Mucosa of stomach (tissue), 1 donor: ENCODE measurements around the gene OAF.

ENCODE experiments used
- H3K27me3 ChIP-seq: one replicate; pipeline ENCODE4 v1.7.0; 2013; ENCODE audit warnings: mild to moderate bottlenecking, low read length; ENCODE audit not compliant: control insufficient read depth, insufficient read depth
- H3K36me3 ChIP-seq: one replicate; pipeline ENCODE4 v1.7.0; 2013; ENCODE audit warnings: low read length; ENCODE audit not compliant: control insufficient read depth, insufficient read depth
- H3K4me1 ChIP-seq: one replicate; pipeline ENCODE4 v1.7.0; 2013; ENCODE audit warnings: mild to moderate bottlenecking, low read length; ENCODE audit not compliant: control insufficient read depth, insufficient read depth
- H3K4me3 ChIP-seq: one replicate; pipeline ENCODE4 v1.7.0; 2013; ENCODE audit warnings: low read length
- H3K9ac ChIP-seq: one replicate; pipeline ENCODE4 v1.7.0; 2013; ENCODE audit warnings: mild to moderate bottlenecking, low read length, moderate library complexity
- H3K9me3 ChIP-seq: one replicate; pipeline ENCODE4 v1.7.0; 2013; ENCODE audit warnings: mild to moderate bottlenecking, low read length, moderate library complexity; ENCODE audit not compliant: control insufficient read depth
- donor health status: Pancreatic carcinoma.

Gene OAF

DNA sequence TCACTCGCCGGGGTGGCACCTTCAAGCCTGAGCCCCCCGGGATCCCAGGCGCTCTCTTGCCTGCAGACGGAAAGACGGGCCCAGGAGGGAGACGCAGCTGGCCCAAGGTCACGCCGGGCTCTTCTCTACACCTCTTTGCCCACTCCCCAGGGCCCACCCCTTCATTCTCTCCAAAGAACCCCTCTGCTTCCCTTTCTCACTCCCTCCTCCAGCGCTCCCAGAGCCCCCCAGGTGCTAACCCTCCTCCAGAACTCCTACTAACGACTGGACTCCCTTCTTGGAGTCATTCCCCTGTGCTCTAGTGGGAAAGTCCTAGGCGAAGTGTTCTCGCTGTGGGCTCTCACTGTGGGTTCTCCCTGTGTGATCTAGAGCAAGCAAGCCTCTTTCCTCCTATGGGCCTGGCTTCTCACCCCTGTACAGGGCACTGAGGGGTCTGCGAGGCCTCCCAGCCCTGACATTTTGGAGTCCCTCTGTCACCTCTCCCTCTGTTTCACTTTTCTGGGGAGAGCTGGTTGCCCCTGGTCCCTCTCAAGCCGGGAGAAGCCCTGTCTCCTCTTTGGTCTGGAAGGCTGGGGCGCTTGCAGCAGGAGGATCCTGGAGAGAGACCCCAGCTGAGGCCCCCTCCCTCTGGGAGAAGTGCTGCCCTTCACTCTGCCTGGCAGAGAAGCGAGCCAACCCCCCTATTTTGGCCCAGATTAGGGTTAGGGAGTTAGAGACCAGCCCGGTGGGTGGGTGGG is 858 bp downstream of the OAF start:
- Histone ChIP-seq H3K9me3 (no peaks in the 10 kb centered on the region), H3K27me3 (no peaks in the 10 kb centered on the region), H3K4me1 (peaks cover 39% of the 10 kb centered on the region), H3K36me3 (no peaks in the 10 kb centered on the region), H3K9ac (peak overlapping the region; percentile 84), H3K4me3 (peak overlapping the region; percentile 53)

DNA sequence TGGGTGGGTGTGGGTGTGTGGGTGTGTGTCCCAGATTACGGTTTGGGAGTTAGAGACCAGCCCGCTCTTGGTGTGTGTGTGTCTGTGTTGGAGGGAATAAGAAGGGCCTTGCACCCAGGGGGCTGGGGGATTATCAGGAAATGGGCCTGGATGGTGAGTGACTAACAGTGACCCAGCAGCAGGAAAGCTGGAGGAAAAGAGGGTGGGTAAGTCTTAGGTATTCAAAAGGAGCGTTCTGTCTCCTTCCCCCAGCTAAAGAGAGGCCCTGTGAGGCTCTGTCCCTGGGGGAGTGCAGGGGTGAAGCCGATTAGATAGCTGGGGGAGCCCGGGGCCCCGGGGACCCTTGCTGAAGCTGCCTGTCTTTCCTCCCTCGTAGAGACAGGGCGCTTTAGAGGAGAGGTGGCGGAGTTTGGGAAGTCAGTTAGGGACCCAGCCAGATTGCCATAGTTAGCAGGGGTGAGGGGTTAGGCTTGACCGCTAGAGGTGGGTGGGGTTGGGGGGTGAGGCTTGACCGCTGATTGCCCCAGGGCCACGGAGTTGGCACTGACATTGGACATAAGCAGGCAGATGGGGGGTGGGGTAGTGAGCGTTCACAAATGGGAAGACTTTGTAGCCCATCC is 1.5 kb downstream of the OAF start:
- no peaks in the 10 kb centered on the region for H3K27me3 ChIP-seq
- H3K4me3 ChIP-seq: peak overlapping the region; percentile 18
- H3K9ac ChIP-seq: peak overlapping the region; percentile 37
- no peaks in the 10 kb centered on the region for H3K9me3 ChIP-seq
- peaks cover 39% of the 10 kb centered on the region for H3K4me1 ChIP-seq
- no peaks in the 10 kb centered on the region for H3K36me3 ChIP-seq

DNA sequence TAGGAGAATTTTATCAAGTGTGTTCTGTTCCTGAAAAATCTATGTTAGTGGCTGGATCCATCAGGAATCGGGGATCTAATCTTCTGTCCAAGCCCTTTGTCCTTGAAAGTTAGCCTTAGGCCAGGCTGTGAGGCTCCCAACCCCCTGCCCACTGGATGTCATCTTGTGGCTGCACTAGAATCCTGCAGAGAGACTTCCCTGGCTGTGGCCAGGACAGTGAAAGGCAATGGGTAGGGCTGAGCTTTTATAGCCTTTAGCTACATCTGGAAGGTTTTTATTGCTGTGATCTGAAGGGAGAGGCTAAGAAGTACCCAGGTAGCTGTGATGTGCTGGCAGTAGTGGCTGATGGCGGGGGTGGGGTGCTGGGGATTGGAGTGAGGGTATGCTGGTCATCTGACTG is 2.1 kb downstream of the OAF start:
- Histone ChIP-seq H3K36me3 (no peaks in the 10 kb centered on the region), H3K9ac (peak overlapping the region; percentile 37), H3K4me1 (peaks cover 44% of the 10 kb centered on the region), H3K9me3 (no peaks in the 10 kb centered on the region), H3K4me3 (peak overlapping the region; percentile 18), H3K27me3 (no peaks in the 10 kb centered on the region)

DNA sequence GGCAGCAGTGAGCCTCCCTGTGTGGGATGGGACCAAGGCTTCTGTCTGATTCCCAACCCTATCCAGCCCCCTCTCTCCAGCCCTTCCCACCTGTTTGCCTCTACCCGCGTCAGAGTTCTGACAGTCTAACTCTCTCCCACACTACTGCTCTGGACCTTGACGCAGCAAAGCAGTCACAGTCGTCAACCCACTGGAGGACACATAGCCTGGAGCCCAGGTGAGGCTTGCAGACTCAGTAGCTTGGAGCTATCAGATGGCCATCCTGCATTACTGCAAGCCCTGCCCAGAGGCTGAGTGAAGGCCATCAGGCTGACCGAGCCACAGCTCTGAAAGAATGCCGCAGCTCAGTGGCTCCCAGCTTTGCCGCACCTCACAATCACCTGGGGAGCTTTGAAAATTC is 3.7 kb downstream of the OAF start:
- Histone ChIP-seq H3K4me1 (peaks cover 50% of the 10 kb centered on the region), H3K36me3 (no peaks in the 10 kb centered on the region), H3K4me3 (no peak overlapping the region), H3K9me3 (no peaks in the 10 kb centered on the region), H3K27me3 (no peaks in the 10 kb centered on the region), H3K9ac (no peak overlapping the region)

DNA sequence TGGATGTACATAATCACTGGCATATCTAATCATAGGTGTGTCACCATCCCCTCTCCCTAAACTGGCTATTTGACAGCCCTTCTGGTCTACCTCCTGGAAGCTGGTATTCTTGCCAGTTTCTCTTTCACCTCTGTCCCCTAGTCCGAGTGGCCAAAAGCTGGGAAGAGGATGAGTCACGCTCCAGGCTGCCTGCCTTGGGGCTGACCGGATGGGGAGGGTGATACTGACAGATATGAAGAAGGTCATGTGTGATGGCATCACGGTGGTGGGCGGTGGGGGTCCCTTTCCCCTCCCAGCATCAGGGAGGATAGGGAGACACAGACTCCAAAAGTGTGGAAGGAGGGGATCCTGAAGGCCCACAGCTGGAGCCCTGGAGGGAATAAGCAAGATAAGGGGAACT is 4.8 kb downstream of the OAF start:
- H3K27me3 ChIP-seq: no peaks in the 10 kb centered on the region
- peaks cover 53% of the 10 kb centered on the region for H3K4me1 ChIP-seq
- H3K9ac ChIP-seq: no peak overlapping the region
- no peaks in the 10 kb centered on the region for H3K36me3 ChIP-seq
- no peaks in the 10 kb centered on the region for H3K9me3 ChIP-seq
- no peak overlapping the region for H3K4me3 ChIP-seq

DNA sequence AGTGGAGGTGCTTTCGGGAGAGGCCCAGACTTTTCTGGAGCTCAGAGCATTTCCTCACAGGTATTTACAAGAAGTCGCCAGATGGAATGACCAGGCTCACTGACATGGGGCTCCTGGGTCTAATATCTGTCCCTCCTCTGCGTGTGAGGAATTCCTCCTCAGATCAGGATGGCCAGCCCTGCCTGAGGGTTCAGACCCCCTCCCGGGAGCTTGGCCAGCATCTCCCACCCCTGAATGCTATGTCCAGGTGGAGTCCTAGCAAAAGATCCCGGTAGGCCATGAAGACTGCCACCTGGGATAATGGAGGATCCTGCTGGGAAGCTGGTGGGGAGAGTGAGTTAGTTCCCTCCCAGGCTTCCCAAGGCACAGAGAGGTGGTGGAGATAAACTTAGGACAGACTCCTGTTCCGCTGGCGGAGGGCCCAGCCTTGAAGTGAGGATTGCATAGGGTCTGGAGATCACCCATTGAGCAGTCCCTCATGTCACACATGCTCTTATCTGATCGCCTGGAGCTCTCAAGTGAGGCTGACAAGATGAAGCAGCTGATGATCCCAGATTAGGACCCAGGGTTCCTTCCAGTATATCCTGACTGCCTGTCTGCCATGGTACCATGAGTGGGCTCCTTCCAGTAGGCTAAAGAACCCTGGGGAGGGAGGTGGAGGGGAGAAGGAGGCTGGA is 5.7 kb downstream of the OAF start:
- Histone ChIP-seq H3K9me3 (no peaks in the 10 kb centered on the region), H3K27me3 (no peaks in the 10 kb centered on the region), H3K9ac (no peak overlapping the region), H3K4me1 (peaks cover 62% of the 10 kb centered on the region), H3K36me3 (no peaks in the 10 kb centered on the region), H3K4me3 (no peak overlapping the region)

DNA sequence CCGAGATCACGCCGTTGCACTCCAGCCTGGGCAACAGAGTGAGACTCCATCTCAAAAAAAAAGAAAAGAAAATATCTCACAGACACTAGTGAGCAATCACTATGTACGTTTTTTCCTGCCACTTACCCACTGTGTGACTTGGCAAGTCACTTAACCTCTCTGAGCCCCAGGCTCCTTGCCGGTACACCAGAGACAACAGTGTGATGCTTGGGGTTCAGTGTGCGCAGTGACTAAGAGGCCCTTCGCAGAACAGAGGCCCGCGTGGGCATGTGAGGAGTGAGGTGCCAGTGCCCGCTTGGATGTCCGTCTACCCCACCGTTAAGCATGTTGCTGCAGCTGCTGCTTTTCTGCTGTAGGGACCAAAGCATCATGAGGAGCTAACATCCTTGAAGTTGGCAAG is 6.7 kb downstream of the OAF start:
- H3K4me1 ChIP-seq: peaks cover 64% of the 10 kb centered on the region
- no peaks in the 10 kb centered on the region for H3K36me3 ChIP-seq

DNA sequence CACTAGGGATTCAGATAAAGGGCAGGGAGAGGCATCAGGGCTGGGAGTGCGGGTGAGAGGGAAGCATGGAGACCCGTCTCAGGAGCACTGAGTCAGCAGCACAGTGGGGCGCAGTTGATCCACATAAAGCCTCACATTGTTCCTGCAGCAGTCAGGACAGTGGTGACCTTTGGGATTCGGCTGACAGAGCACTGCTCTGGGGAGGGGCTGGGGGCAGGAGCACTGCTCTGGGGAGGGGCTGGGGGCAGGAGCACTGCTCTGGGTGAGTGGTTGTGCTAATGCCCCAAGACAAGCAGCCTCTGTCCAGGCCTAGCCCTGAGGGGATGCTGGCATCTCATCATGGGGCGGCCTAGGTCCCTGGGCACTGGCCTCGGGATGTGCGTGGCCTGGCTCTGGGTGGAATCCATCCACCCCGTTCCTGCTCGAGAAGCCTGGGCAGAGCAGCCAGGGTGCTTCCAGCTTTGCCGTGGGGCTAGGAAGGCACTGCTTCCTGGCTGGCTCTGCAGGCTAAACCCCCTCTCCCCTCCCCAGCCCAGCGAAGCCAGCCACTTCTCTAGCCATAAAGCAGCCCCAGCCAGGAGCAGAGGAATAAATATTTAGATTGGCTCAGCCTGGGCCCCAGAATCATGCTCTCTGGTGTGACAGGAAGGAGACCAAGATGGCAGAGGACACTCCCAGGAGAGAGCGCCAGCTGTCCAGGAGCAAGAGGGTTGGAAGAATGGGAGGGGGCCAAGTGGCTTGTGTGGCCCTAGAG is 7.3 kb downstream of the OAF start:
- no peak overlapping the region for H3K9ac ChIP-seq
- no peaks in the 10 kb centered on the region for H3K36me3 ChIP-seq
- H3K9me3 ChIP-seq: no peaks in the 10 kb centered on the region
- peaks cover 58% of the 10 kb centered on the region for H3K4me1 ChIP-seq
- H3K4me3 ChIP-seq: no peak overlapping the region
- no peaks in the 10 kb centered on the region for H3K27me3 ChIP-seq

More for the DNA sequence above, 6.7 kb downstream of the OAF start:
- Histone ChIP-seq H3K27me3 (no peaks in the 10 kb centered on the region), H3K4me3 (no peak overlapping the region), H3K9me3 (no peaks in the 10 kb centered on the region), H3K9ac (no peak overlapping the region)

DNA sequence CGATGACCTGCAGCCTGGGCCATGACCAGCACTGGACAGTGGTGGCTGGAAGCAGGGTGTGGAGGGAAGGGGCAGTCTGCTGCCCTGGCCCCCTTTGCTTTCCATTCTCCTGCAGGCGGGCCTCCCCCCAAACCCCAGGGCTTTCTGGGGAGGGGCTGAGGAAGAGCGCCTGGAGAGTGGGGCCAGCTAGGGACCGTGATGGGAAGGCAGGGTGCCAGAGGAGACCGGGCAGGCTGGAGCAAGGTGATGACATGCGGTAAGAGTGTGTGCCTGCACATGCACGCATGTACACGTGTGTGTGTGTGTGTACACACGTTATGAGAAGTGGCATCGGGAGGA is 7.8 kb downstream of the OAF start:
- no peaks in the 10 kb centered on the region for H3K9me3 ChIP-seq
- peaks cover 55% of the 10 kb centered on the region for H3K4me1 ChIP-seq
- H3K9ac ChIP-seq: no peak overlapping the region
- no peaks in the 10 kb centered on the region for H3K36me3 ChIP-seq
- H3K4me3 ChIP-seq: no peak overlapping the region
- H3K27me3 ChIP-seq: no peaks in the 10 kb centered on the region

DNA sequence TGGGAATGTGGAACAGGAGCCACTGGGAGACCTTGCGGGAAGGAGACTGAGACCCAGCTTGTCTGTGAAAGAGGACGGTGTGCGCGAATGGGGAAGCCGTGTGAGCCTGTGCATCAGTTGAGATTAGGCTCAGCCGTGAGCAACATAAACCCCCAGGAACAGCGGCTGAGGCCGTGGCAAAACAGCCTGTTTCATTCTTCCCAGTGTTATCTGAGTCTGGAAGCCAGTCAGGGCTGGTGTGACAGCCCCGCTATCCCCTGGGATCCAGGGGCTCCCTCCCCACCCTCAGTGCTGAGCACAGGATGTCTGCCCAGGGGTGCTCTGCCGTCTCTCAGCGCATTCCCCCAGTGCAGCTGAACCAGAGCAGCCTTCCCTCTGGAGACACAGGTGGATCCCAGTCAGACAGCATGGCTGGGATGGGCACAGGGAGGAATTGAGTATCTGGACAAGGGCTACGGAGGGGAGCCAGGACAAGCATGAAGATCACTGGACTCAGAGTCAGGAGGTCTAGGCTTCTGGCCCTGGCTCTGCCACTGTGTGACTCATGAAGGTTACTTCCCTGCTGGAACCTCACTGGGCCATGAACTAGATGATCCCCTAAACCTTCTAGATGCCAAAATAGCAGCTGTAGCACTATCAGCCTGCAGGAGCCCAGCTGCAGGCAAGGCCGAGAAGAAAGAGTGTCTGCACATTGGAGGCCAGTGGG is 8.6 kb downstream of the OAF start:
- Histone ChIP-seq H3K9me3 (no peaks in the 10 kb centered on the region), H3K4me3 (no peak overlapping the region), H3K27me3 (no peaks in the 10 kb centered on the region), H3K4me1 (peaks cover 55% of the 10 kb centered on the region), H3K9ac (no peak overlapping the region), H3K36me3 (no peaks in the 10 kb centered on the region)

DNA sequence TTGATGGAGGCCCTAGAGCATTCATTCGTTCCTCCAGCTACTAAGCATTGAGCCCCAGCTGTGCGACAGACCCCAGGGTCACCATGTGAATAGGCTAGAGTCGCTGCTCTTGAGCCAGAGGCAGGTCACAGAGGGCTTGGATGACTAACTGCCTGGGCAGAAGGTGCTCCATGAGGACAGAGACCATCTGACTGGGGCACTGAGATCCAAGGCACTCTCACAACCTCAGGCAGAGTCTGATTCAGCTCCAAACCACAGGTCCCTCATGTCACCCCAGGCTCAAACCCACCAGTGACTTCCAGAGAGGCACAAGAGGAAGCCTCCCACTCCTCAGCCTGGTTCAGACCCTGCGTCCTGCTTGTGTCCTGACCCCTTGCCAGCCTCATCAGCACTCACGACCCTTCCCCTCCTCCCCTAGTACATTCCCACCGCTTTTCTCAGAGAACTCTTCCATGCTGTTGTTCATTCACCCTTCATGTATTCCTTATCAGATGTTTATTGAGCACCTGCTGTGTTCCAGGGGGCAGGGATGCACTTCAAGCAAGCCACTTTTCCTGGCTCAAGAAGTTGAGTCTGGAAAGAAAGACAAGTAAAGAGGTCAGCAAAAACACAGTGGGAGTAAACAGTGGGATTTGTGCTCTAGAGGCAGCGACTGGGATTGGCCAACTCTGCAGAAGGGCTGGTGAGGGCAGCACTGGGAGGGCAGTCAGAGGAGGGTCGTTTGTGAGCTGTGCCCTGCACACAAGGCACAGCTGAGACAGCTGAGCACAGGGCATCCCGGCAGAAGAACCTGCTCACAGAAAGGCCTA is 9.3 kb downstream of the OAF start:
- H3K9me3 ChIP-seq: no peaks in the 10 kb centered on the region
- H3K4me3 ChIP-seq: no peak overlapping the region
- no peaks in the 10 kb centered on the region for H3K27me3 ChIP-seq
- H3K36me3 ChIP-seq: no peaks in the 10 kb centered on the region
- H3K4me1 ChIP-seq: peaks cover 55% of the 10 kb centered on the region
- no peak overlapping the region for H3K9ac ChIP-seq
